Measurements from ENCODE around the gene KATNA1. TPM values are rescaled to one million over a fixed set of nuclear protein-coding genes. Genes with fewer than 3 reads are reported as not detected.

Gene KATNA1
- total and polyA plus RNA-seq, 9 of the 15 experiments (the other 6 are each of a cell fraction or from before 2014, with no cell fraction given), result 22.5 to 76.9 (median 45.0) TPM

DNA sequence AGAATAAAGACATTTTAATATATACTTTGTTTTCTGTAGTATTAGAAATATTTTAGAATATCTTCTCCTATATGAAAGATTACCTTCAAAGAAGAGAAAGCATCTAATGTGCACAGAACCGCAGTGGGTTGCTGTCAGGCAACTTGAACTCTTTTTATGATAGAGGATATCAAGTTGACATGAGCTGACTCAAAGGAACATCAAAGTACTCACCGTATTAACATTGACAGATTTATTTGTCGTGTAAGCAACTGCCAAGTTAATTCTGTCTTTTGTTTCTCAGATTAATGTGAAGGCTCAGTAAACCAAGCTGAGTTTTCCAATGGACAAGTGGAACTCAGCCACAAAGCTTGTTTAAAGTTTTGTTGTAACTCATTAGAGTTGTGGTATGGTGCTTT is 84.6 kb downstream of the KATNA1 start (continued):
- peak; percentile 10; the same call in 1 of the 2 replicates for TF ChIP-seq C11orf30 (IDR thresholded peaks at IDR 0.05; ENCODE audit: low read depth)
- TF ChIP-seq TAF7 (tag; IDR thresholded peaks at IDR 0.05), result no peak
- TF ChIP-seq MCM5 (IDR thresholded peaks at IDR 0.05; ENCODE audit: low read depth), result no peak
- TF ChIP-seq SAFB (IDR thresholded peaks at IDR 0.05; ENCODE audit: borderline replicate concordance, low read depth, low read length), result no peak
- TF ChIP-seq ZFX (CRISPR knock-in tag; IDR thresholded peaks at IDR 0.05), result no peak
- no peak for TF ChIP-seq ZSCAN29 (IDR thresholded peaks at IDR 0.05)
- TF ChIP-seq, protein P1, sequence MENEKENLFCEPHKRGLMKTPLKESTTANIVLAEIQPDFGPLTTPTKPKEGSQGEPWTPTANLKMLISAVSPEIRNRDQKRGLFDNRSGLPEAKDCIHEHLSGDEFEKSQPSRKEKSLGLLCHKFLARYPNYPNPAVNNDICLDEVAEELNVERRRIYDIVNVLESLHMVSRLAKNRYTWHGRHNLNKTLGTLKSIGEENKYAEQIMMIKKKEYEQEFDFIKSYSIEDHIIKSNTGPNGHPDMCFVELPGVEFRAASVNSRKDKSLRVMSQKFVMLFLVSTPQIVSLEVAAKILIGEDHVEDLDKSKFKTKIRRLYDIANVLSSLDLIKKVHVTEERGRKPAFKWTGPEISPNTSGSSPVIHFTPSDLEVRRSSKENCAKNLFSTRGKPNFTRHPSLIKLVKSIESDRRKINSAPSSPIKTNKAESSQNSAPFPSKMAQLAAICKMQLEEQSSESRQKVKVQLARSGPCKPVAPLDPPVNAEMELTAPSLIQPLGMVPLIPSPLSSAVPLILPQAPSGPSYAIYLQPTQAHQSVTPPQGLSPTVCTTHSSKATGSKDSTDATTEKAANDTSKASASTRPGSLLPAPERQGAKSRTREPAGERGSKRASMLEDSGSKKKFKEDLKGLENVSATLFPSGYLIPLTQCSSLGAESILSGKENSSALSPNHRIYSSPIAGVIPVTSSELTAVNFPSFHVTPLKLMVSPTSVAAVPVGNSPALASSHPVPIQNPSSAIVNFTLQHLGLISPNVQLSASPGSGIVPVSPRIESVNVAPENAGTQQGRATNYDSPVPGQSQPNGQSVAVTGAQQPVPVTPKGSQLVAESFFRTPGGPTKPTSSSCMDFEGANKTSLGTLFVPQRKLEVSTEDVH (IDR thresholded peaks at IDR 0.05; ENCODE audit: low read depth, partially characterized antibody), result no peak
- no peak for TF ChIP-seq ARHGAP35 (IDR thresholded peaks at IDR 0.05; ENCODE audit: partially characterized antibody)
- TF ChIP-seq, protein P2, sequence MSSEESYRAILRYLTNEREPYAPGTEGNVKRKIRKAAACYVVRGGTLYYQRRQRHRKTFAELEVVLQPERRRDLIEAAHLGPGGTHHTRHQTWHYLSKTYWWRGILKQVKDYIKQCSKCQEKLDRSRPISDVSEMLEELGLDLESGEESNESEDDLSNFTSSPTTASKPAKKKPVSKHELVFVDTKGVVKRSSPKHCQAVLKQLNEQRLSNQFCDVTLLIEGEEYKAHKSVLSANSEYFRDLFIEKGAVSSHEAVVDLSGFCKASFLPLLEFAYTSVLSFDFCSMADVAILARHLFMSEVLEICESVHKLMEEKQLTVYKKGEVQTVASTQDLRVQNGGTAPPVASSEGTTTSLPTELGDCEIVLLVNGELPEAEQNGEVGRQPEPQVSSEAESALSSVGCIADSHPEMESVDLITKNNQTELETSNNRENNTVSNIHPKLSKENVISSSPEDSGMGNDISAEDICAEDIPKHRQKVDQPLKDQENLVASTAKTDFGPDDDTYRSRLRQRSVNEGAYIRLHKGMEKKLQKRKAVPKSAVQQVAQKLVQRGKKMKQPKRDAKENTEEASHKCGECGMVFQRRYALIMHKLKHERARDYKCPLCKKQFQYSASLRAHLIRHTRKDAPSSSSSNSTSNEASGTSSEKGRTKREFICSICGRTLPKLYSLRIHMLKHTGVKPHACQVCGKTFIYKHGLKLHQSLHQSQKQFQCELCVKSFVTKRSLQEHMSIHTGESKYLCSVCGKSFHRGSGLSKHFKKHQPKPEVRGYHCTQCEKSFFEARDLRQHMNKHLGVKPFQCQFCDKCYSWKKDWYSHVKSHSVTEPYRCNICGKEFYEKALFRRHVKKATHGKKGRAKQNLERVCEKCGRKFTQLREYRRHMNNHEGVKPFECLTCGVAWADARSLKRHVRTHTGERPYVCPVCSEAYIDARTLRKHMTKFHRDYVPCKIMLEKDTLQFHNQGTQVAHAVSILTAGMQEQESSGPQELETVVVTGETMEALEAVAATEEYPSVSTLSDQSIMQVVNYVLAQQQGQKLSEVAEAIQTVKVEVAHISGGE (CRISPR knock-in tag; IDR thresholded peaks at IDR 0.05), result no peak
- TF ChIP-seq POLR2B (IDR thresholded peaks at IDR 0.05; ENCODE audit: low read depth, partially characterized antibody), result no peak
- no peak for TF ChIP-seq TOE1 (IDR thresholded peaks at IDR 0.05; ENCODE audit: borderline replicate concordance)
- TF ChIP-seq TOE1 (CRISPR knock-in tag; IDR thresholded peaks at IDR 0.05; ENCODE audit: borderline replicate concordance, low read depth), result no peak
- peak; percentile 57; the same call in 1 of the 2 replicates for TF ChIP-seq LEF1 (IDR thresholded peaks at IDR 0.05)
- TF ChIP-seq, protein P3, sequence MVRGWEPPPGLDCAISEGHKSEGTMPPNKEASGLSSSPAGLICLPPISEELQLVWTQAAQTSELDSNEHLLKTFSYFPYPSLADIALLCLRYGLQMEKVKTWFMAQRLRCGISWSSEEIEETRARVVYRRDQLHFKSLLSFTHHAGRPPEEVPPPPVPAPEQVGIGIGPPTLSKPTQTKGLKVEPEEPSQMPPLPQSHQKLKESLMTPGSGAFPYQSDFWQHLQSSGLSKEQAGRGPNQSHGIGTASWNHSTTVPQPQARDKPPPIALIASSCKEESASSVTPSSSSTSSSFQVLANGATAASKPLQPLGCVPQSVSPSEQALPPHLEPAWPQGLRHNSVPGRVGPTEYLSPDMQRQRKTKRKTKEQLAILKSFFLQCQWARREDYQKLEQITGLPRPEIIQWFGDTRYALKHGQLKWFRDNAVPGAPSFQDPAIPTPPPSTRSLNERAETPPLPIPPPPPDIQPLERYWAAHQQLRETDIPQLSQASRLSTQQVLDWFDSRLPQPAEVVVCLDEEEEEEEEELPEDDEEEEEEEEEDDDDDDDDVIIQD (CRISPR knock-in tag; IDR thresholded peaks at IDR 0.05), result no peak
- TF ChIP-seq NCOA1 (IDR thresholded peaks at IDR 0.05; ENCODE audit: low read depth), result no peak
- no peak for TF ChIP-seq KLF10 (CRISPR knock-in tag; IDR thresholded peaks at IDR 0.05)
- TF ChIP-seq, protein P4, sequence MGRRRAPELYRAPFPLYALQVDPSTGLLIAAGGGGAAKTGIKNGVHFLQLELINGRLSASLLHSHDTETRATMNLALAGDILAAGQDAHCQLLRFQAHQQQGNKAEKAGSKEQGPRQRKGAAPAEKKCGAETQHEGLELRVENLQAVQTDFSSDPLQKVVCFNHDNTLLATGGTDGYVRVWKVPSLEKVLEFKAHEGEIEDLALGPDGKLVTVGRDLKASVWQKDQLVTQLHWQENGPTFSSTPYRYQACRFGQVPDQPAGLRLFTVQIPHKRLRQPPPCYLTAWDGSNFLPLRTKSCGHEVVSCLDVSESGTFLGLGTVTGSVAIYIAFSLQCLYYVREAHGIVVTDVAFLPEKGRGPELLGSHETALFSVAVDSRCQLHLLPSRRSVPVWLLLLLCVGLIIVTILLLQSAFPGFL (CRISPR knock-in tag; IDR thresholded peaks at IDR 0.05), result no peak
- TF ChIP-seq GTF2E2 (tag; IDR thresholded peaks at IDR 0.05), result no peak
- no peak for TF ChIP-seq ASH1L (IDR thresholded peaks at IDR 0.05; ENCODE audit: borderline replicate concordance, low read depth, partially characterized antibody)
- TF ChIP-seq MCM7 (IDR thresholded peaks at IDR 0.05), result no peak
- peak; percentile 64 for TF ChIP-seq MEIS2 (IDR thresholded peaks at IDR 0.05; ENCODE audit: partially characterized antibody)
- TF ChIP-seq KLF1 (tag; IDR thresholded peaks at IDR 0.05), result no peak
